ENCODE data around the gene FRMD4B.
"Not testable (repeated sequence)": the region's sequence is repeated elsewhere in the genome, so short reads cannot be mapped to it uniquely, and the experiment has no call there.

FRMD4B gene

DNA sequence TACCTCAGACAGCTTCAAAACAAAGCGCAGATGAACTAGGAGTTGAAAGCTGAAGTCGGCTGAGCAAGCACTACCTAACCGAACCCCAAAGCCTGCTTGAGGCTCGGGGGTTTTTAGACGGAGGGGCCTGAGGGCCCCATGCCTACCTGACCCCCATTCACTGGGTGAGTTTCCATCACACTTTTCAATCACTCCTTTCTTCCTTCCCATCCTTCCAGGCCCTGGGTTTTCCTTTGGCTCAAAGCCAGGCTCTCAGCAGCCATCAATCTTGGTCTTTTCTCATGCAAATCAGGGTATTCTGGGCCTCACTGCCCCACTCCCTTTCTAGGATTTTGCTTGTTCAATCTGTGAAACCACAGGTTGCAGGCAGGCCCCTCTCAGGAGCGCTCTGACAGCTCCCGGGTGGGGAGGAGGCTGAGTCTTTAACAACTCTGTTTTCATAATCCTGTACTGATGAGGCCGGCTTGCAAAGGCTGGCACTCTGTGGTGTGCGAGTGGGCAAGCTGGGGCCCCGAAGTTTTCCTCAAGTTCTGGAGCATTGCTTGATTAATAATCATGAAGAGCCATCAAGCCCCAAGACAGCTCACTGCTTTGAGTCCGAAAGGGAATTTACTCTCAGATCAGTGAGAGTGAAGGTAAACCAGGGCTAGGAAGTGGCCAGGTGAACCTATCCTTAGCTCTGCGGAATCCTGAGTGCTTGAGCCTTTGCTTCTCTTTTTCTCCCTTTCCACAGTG, 97.6 kb downstream of the FRMD4B start:
- TF ChIP-seq POLR2A (IDR thresholded peaks at IDR 0.05; ENCODE audit: low read length) = no peak
- no peak for TF ChIP-seq GATA1 (IDR thresholded peaks at IDR 0.05; ENCODE audit: low read depth, low read length)
- DNase-seq = no peak

GRCh38 chr3:69283913-69284611, 101.8 kb downstream of the FRMD4B start:
- no peak for DNase-seq
- TF ChIP-seq GATA1 (IDR thresholded peaks at IDR 0.05; ENCODE audit: low read depth, low read length) (no peak), POLR2A (IDR thresholded peaks at IDR 0.05; ENCODE audit: low read length) (no peak)

GRCh38 chr3:69283496-69283895, 102.4 kb downstream of the FRMD4B start:
- TF ChIP-seq POLR2A (IDR thresholded peaks at IDR 0.05; ENCODE audit: low read length) = no peak
- no peak for TF ChIP-seq GATA1 (IDR thresholded peaks at IDR 0.05; ENCODE audit: low read depth, low read length)
- DNase-seq = no peak

- TF ChIP-seq GATA1 (IDR thresholded peaks at IDR 0.05; ENCODE audit: low read depth, low read length) = no peak
- no peak for TF ChIP-seq POLR2A (IDR thresholded peaks at IDR 0.05; ENCODE audit: low read length)
- no peak for DNase-seq
Observed at GRCh38 chr3:69282181-69282580, 103.7 kb downstream of the FRMD4B start.

DNA sequence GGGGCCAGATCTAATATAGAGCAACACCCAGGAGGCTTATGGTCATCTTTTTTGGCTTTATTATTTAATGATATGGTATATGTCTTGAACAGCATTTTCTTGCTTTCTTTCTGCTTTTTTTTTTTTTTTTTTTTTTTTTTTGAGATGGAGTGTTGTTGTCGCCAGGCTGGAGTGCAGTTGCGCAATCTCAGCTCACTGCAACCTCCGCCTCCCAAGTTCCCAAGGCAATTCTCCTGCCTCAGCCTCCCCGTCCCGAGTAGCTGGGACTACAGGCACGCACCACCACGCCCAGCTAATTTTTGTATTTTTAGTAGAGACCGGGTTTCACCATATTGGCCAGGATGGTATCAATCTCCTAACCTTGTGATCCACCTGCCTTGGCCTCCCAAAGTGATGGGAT, 108.5 kb downstream of the FRMD4B start:
- DNase-seq = not testable (repeated sequence)

DNA sequence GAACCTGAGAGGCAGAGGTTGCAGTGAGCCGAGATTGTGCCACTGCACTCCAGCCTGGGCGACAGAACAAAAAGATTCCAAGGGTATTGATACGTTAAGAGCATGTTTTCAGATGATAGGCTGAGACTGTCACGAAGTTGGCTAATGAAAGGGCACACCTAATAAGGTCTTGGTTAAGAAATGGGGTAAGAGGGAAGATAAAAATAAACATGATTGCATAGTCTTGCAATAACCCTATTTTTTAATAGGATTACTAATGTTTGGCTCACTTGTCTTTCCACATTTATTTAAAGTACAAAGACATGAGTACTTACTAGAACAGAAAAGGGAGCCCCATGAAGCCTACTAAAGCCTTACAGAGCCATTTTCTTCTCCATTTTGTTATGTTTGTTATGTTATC, 109.0 kb downstream of the FRMD4B start:
- TF ChIP-seq GATA1 (IDR thresholded peaks at IDR 0.05; ENCODE audit: low read depth, low read length) = no peak
- TF ChIP-seq POLR2A (IDR thresholded peaks at IDR 0.05; ENCODE audit: low read length) = no peak
- no peak for DNase-seq

- not testable (repeated sequence) for DNase-seq
Observed at GRCh38 chr3:69276191-69276590, 109.7 kb downstream of the FRMD4B start.

DNA sequence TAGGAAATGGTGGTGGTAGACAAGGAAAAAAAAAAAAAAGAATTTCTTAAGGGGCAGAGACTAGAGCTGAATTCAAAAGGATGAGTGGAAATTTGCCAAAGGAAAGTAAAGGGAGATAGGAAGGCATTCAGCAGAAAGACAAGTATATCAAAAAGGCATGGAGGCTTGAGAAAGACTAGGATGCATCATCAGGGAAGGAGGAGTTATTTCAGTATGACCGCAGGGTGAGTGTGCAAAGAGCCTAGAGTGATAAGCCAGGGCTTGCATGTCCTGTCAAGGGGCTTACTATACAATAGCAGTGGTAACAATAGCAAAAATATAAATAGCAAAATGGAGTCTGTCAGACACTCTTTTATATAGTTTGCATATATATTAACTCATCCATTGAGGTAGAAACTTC, 112.0 kb downstream of the FRMD4B start:
- no peak for DNase-seq
- no peak for TF ChIP-seq GATA1 (IDR thresholded peaks at IDR 0.05; ENCODE audit: low read depth, low read length)
- TF ChIP-seq POLR2A (IDR thresholded peaks at IDR 0.05; ENCODE audit: low read length) = no peak

GRCh38 chr3:69272556-69272955, 113.3 kb downstream of the FRMD4B start:
- TF ChIP-seq POLR2A (IDR thresholded peaks at IDR 0.05; ENCODE audit: low read length) = no peak
- no peak for TF ChIP-seq GATA1 (IDR thresholded peaks at IDR 0.05; ENCODE audit: low read depth, low read length)
- DNase-seq = no peak

DNA sequence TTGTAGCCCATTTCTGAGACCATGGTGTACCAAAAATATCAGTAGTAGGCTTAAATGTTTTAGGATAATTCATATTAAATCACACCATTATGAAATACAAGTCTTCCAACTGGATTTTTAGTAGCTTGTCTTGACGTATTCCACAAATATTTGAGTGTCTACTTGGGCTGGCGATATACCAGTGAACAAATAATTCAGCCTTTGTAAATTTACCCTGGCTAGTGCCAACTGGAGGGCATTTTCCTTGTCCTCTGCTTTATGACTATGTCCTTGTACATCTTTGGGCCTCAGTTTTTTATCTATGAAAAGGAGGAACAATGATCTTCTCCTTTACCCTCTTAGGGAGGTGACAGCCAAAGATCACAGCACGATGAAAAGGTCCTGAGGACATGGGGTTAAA, 114.8 kb downstream of the FRMD4B start:
- DNase-seq = no peak
- no peak for TF ChIP-seq GATA1 (IDR thresholded peaks at IDR 0.05; ENCODE audit: low read depth, low read length)
- no peak for TF ChIP-seq POLR2A (IDR thresholded peaks at IDR 0.05; ENCODE audit: low read length)

- TF ChIP-seq POLR2A (IDR thresholded peaks at IDR 0.05; ENCODE audit: low read length) (no peak), GATA1 (IDR thresholded peaks at IDR 0.05; ENCODE audit: low read depth, low read length) (no peak)
- no peak for DNase-seq
Observed at GRCh38 chr3:69266585-69266984, 119.3 kb downstream of the FRMD4B start.

- DNase-seq = not testable (repeated sequence)
Observed at GRCh38 chr3:69266071-69266470, 119.8 kb downstream of the FRMD4B start.

DNA sequence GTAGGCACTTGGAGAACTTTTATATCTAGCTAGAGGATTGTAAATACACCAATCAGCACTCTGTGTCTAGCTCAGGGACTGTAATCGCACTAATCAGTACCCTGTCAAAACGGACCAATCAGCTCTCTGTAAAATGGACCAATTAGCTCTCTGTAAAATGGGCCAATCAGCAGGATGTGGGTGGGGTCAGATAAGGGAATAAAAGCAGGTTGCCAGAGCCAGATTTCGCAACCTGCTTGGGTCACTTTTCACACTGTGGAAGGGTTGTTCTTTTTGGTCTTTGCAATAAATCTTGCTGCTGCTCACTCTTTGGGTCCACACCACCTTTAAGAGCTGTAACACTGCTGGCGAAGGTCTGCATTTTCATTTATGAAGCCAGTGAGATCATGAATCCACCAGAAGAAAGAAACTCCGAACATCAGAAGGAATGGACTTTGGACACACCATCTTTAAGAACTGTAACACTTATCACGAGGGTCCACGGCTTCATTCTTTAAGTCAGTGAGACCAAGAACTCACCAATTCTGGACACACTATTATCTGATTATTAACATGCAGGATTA, 125.0 kb downstream of the FRMD4B start:
- DNase-seq = not testable (repeated sequence)

DNA sequence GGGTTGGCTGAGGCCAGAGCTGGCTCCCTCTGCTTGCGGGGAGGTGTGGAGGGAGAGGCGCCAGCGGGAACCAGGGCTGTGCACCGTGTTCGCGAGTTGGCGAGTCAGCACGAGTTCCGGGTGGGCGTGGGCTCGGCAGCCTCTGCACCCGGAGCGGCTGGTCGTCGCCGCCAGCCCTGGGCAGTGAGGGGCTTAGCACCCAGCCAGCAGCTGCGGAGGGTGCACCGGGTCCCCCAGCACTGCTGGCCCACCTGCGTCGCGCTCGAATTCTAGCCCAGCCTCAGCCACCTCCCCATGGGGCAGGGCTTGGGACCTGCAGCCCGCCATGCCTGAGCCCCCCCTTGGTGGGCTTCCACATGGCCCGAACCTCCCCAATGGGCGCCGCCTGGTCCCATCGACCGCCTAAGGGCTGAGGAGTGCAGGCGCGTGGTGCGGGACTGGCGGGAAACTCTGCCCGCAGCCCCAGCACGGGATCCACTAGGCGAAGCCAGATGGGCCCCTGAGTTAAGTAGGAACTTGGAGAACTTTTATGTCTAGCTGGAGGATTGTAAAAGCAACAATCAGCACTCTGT, 125.6 kb downstream of the FRMD4B start:
- DNase-seq = no peak
- TF ChIP-seq GATA1 (IDR thresholded peaks at IDR 0.05; ENCODE audit: low read depth, low read length) (no peak), POLR2A (IDR thresholded peaks at IDR 0.05; ENCODE audit: low read length) (no peak)

DNA sequence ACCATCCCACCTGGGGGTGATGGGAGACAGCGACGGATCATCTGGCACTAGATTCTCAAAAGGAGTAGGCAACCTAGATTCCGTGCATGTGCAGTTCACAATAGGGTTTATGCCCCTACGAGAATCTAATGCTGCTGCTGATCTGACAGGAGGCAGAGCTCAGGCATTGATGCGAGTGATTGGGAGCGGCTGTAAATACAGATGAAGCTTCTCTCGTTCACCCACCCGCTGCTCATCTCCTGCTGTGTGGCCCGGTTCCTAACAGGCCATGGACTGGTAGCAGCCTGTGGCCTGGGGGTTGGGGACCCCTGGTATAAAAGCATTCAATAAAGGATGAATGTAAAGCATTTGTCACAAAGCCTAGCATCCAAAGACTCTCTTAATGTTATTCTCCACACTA, 126.8 kb downstream of the FRMD4B start:
- no peak for TF ChIP-seq POLR2A (IDR thresholded peaks at IDR 0.05; ENCODE audit: low read length)
- no peak for TF ChIP-seq GATA1 (IDR thresholded peaks at IDR 0.05; ENCODE audit: low read depth, low read length)
- no peak for DNase-seq

Measured in erythroblast (primary cell).